ENCODE results near the gene BMI1.
A peak's percentile ranks its signal among the peaks of the same experiment; 100 is the strongest.
"Not testable (repeated sequence)": the region's sequence is repeated elsewhere in the genome, so short reads cannot be mapped to it uniquely, and the experiment has no call there.

BMI1 gene

DNA sequence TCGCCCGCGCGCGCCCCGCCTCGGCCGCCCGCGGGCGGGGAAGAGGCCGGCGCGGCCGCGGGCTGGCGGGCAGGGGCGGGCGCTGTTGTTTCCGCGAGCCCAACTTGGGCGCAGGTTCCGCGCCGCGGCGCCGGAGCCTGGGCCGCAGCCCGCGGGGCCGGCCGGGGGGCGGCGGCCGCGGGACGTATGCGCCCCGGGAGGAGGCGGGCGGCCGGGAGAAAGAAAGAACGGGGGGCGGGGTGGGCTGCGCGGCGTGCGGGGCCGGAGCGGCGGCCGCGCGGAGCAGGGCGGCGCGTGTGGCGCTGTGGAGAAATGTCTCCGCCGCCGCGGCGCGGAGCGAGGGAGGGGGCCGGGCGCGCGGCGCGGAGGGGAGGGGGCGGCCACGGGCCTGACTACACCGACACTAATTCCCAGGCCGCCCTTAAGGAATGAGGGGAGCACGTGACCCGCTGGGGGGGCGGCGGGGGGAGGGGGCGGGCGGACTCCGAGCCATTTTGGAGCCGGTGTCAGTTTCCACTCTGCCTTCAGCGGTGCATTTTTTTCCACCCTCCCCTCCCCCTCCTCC is at the start of gene BMI1:
Gene BMI1 (plus strand): TSS at position 509 of the 565 bp plus-strand sequence. CDS start 5,351 bp downstream, outside the sequence.
- DNase-seq = peak; percentile 88

DNA sequence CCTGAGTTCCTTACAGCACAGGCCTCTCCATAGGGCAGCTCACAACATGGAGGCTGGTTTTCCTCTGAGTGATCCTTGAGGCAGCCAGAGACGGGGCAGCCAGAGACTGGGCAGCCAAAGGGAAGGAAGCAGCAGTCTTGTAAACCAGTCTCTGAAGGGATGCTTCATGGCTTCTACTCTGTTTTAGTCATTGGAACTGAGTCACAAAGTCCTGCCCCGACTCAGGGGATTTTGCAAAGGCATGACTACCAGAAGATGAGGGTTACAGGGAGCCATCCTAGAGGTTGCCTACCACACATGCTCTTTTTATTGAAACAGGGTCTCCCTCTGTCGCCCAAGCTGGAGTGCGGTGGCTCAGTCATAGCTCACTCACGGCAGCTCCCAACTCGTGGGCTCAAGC is 49.1 kb upstream of the BMI1 start:
- no peak for DNase-seq

DNA sequence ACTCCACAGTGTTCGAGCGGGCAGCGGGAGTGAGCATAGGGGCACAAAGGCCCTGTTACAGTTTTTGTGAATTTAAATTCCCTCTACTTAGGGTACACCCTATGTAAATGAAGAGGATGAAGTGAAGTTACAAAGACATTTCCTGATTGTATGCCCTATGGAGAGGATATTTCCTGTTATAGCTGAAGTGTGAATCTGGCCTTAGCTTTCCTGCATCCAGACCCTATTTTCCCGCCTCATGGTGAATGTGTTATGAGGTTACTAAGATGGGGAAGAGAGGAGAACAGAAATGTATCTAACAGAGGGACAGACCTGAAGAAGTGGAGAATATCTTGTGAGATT is 42.5 kb upstream of the BMI1 start:
- no peak for DNase-seq

DNA sequence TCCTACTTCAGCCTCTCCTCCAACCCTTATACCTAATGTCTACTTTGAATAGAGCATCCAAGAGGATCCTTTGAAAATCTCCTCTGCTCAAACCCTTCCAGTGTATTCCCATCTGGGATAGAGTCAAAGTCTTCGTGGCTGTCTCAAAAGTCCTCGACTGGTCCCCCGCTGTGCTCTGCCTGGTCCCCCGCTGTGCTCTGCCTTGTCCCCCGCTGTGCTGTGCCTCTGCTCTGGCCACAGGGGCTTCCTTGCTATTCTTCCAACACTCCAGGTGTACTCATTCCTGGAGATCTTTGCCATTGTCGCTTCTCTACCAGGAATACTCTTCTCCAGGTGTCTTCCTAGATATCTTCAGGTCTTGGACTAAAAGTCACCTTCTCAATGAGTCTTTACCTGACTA is 40.8 kb upstream of the BMI1 start:
- DNase-seq = no peak

DNA sequence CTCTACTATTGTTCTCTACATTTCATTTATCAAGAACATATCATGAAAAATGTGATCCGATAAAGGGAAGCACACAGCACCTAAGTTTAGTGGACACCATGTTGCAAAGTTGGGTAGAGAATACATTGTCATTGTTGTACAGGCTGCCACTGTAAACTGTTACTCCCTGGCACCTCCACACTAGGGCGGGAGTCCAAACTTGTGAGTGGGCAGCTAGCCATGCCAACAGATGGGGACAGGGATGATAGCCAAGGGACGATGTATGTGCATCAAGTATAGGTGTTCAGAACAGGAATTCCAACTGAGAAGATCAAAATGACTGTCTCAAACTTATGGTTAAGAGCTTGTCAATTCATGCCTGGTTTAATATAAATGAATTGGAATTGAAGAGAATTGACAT is 35.8 kb upstream of the BMI1 start:
- no peak for DNase-seq

DNA sequence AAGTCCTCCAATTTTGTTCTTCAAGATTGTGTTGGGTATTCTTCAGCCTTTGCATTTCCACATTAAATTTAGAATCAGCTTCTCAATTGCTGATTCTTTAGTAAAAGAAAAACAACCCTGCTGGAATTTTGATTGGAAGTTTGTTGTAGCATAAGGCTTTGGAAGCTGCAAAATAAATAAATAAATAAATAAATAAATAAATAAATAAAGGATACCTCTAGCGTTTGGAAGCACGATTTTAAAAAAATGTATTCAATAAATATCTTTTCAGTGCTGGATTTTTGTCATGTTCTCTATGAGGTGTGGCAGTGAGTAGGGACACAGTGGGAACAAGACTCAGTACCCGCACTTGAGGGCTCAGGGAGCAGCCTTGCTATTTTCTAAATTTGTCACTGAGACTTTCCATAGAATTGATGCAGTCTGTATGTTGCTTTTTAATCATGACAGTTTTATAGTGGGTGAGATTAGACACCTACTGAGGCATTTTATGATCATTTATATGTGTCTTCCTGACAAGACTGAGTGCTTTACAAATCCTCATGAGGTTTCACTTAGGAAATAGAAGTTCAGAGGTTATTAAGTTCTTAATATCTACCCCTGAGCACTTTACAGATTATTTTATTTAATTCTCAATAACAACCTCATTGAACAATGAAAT is 27.0 kb upstream of the BMI1 start:
- no peak for DNase-seq

DNA sequence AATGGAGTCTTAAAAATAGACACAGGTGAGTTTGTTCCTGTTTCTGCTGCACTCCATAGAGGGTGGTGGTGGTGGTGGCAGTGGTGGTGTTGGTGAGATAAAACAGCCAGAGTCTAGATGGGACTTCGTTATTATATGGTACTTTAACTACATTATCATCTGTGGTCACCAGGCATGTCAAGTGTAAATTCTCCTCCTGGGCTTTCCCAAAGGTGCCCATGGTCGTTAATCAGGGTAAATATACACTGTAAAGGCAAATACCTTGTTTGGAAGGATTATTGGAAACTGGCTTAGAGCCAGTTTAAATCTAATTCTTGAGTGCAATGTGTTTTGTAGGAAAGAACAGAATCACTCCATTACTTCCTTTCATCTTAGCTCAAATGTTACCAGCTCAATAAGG is 26.2 kb upstream of the BMI1 start:
- no peak for DNase-seq

DNA sequence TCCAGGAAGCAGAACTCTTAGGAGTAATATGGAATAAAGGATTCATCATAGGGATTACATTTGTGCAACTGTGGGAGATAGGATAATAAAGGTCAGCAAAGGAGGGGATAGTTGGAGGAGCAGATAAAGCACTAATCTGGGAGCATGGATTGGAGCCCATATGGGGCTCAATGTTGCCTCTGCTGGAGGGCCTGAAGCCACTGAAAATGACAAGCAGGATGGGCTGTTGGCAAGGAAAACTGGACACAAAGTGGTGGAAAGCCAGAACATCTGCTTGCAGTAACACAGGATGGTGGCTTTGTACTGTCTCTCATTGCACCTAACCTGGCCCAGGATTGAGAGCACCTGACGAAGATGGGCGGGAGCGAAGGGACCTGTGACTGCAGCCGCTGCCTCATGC is 19.7 kb upstream of the BMI1 start:
- no peak for DNase-seq

DNA sequence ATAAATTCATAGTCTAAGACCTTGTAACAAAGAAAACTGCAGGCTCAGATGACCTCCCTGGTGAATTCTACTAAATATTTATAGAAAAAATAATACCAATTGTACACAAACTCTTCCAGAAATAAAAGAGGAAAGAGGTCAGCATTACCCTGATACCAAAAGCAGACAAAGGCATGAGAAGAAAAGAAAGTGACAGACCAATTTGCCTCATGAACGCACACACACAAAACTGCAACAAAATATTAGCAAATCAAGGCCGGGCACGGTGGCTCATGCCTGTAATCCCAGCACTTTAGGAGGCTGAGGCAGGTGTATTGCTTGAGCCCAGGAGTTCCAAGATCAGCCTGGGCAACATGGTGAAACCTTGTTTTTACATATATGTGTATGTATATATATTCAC is 17.4 kb upstream of the BMI1 start:
- no peak for DNase-seq

DNA sequence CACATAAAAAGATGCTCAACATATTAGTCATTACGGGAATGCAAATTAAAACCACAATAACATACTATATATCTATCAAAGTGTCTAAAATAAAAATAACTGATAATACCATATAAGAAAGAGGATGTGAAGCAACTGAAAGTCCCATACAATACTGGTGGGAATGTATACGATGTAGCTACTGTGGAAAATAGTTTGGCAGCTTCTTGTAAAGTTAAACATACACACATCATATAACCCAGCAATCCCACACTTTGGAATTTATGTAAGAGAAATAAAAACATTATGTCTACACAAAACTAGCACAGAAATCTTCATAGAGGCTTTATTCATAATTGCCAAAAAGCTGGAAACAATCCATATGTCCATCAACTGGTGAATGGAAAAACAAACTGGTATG is 15.2 kb upstream of the BMI1 start:
- DNase-seq = no peak

DNA sequence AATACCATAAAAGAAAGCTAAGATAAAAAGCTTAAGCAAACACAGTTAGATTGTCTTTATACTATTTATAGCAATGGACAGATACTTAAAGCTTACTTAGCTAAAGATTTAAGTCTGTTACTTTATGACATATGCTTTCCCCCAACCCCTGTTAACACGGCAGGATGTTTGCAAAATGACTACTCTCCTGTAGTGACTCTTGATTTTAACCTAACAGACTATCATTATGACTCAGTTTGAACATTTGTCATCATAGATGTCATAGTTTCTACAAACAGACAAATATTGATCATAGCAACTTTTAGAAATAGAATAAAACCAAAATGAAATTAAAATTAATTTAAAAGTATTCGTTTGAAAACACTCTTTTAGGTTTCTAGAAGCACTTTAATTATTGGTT is 12.5 kb upstream of the BMI1 start:
- no peak for DNase-seq

DNA sequence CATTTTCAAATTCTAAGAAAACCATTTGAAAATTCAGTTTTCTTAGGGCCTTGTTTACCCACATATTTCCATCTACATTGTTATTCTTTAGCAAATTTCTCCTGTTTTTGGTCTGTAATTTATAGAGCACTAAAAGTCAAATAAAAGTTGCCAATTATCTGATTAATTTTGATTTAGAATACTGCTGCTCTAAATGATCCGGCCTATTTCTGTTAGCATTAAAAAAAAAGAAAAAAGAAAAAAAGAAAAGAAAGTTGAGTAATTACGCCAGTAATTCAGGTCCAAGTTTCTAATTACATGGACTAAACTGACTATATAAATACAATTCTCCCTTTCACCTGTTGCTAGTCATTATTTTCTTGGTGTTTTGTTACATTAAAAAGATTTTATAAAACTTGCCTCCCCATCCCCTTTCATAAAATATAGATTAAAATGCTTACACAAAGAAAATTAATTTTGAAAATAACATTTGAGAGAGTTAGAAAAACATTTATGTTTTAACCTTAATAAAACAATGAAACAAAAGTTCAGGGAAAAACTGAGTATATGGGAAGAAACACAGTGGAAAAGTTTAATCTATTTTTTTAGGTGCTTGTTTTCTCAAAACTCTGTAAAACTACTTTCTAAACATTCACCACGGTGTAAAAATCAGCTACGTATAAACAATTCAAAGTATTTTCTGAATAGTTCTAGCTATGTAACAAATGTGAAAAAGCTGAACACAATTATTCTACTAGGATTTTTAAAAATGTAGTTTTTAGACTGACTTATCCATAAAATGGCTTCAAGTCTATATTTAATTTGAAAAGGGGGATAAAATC is 11.5 kb upstream of the BMI1 start:
- no peak for DNase-seq

DNA sequence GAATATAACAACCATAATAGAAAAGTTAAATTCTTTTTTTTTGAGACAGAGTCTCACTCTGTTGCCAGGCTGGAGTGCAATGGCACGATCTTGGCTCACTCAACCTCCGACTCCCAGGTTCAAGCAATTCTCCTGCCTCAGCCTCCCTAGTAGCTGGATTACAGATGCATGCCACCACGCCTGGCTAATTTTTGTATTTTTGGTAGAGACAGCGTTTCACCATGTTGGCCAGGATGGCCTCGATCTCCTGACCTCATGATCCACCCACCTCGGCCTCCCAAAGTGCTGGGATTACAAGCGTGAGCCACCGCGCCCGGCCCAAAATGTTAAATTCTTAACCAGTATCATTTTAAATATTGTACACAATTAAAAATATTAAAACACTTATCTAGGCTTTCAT is 10.9 kb upstream of the BMI1 start:
- DNase-seq = not testable (repeated sequence)

DNA sequence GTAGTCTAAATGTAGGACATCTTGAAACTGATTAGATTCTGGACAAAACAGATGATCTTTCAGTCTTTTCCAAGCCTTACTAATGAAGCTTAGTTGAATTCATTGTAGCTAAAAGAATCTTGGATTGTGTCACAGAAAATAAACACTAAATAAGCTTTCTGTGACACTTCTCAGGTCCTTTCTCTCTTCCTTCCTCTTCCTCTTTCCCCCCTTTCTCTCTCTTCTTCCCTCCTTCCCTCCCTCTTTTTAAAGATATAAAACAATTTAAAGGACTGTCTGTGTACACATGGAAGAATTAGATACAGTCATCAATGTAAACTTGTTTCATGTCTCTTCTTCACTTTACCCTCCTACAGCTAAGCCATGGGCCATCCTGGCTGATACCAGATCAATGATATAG is 10.0 kb upstream of the BMI1 start:
- no peak for DNase-seq

DNA sequence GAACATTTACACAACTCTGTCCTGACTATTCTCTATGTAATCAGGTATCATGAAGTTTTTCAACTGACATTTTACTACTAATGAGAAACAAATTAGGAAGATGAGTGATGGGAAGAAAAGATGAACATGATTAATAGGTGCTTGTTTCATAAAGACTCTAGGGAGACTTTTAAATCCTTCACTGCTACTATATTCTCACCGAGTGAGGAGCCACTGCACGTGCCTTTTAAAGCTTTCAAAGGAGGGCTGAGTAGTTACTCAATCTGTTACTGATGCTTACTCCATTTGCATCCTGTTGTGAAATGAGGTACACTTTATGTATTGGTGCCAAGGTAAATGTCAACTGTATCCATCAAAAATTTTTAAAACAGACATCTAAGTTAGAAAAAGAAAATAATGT is 6.0 kb upstream of the BMI1 start:
- peak; percentile 58 for DNase-seq

DNA sequence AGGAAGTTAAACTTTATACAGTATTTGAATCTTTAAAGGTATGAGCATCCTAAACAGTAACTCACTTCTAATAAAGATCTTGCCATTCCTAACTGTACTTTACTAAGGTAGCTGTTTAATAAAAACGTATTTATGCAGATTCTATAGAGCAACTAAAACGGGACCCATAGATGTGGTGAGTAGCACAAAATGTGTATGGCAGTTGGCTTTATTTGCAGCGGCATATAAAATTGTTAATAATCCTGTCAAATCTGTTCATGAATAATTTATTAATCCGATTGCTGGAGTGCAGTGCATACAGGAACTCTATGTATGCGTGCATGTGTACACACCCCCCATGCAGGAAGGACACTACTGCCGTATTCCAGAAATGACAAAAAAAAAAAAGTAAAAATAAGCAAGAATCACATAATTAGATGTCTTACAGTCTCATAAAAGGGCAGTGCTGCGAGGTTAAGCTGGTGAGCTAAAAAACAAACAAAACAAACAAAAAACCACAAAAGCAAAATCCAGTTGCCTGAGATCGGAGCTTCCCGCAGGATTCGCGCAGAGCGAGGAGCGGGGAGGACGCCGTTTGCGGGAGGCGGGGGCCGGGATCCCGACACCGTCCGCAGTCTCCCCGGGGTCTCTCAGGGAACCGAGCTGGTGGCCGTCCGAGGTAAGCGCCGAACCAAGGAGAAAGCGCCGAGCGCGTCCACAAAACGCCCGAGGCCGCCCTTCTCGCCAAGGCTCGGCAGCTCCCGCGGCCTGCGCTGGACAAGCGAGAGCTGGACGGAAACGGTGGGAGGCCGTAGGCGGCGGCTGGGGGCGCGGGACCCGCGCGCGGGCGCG is 5.2 kb upstream of the BMI1 start:
- DNase-seq = peak; percentile 45

DNA sequence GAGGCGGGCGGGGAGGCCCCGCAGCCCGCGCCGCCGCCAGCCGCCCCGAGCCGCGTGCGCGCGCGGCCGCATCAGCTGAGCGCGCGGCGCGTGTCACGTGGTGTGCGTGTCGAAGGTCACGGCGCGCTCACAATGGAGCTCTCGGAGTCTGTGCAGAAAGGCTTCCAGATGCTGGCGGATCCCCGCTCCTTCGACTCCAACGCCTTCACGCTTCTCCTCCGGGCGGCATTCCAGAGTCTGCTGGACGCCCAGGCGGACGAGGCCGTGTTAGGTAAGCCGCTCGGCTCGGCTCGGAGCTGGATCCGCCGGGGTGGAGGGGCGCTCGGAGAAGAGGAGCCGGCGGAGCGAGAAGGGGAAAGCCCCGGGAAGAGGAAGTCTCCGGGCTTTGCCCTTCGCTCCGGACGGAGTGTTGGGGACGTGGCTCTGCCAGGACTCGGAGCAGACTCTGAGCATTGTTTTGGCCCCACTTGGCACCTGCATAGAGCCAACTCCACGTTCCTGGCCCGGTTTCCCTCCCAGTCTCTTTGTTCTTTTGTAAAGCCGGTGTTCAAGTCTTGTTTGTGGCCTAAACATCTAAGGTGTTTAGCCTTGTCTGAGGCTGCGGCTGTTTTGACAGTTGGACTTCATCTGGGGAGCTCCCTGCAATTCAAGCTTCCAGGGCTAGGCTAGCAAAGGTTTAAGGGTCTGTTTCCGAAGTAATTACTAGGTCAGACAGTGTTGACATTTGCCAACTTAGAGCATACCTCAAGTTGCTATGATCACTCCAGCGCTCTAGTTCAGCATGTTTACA is 4.4 kb upstream of the BMI1 start, which contains the start of gene COMMD3:
Gene COMMD3 (plus strand): TSS at position 103 of the 790 bp plus-strand sequence. CDS start 30 bp downstream, at position 133.
- DNase-seq = peak; percentile 93

DNA sequence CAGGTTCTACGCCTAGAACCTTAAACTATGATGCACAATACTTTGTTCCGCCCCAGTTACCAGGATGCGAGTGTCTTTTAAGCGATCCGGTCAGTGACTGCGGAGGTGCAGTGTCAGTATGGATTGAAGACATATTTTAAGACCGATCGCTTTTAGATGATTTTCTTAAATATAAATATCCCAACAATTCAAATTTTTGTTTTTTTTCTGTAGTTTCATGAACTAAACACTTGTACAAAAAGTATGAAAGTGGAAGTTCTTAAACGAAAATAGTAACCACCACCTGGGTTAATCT is 3.9 kb upstream of the BMI1 start:
- peak; percentile 72 for DNase-seq

DNA sequence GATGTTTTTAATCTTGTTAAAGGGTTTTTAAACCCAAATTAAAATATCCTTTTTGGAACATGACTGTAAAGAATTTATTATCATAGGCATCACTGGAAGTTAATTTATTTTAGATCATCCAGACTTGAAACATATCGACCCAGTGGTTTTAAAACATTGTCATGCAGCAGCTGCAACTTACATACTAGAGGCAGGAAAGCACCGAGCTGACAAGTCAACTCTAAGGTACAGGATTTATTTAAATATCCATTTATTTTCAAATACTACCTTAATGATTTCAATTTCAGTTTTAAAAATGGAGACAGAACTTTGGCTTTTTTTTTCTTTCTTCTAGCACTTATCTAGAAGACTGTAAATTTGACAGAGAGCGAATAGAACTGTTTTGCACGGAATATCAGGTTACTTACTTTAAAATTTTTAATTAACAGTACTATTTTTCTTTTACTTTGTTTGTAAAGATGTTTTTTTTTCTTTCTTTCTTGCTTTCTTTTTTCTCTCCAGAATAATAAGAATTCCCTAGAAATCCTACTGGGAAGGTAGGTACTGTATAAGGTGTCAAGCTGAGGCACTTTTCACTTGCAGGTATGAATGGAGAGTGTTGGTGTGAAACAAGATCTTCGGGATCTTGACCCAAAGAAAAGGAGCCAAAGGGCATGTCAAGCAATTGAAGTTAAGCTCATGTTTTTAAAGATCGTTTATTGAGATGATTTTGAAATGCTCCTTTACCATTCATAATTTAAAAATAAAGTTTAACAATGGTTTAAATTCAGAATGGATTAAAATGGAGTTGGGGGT is 2.9 kb upstream of the BMI1 start:
- peak; percentile 38 for DNase-seq

DNA sequence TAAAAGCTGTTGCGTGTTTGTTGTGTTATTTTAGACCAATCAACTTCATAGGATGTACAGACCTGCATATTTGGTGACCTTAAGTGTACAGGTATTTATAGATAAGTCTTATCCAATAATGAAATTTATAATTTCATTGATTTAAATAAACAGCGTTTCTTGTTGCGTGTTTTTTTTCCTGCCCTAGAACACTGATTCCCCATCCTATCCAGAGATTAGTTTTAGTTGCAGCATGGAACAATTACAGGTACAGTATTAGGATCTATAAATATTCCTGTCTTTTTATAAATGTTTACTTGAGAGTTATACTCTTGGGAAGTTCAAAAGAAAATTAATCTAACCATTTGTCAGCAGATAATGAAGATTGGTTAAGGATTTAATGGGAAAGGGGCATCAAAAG is 2.1 kb upstream of the BMI1 start:
- no peak for DNase-seq

DNA sequence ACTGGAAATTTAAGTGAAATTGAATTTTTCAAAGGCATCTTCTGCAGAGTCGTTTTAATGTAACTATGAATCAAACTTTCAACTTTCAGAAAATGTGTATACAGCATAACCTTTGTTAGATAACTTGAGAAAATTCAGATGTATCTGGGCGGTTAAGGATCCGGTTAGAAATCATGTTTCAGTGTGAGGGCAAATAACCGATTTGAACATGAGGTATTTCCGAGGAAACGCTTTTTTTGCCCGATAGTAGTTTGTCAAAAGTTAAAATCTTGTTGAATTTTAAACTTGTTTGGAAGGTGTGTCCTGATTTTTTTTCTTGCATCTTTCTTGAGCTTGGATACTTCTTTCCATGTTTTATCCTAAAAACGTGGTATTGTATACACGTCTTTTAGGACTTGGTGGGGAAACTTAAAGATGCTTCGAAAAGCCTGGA is 1.3 kb upstream of the BMI1 start:
- peak; percentile 2 for DNase-seq

All from hematopoietic multipotent progenitor cell treated with erythropoietin and hydrocortisone succinate and interleukin-3 and kit ligand, for 6 days (in vitro differentiated cells).